Stimulated activated CD4-positive, alpha-beta T cell treated with anti-CD3 and anti-CD28 coated beads, Interleukin-15, amount 100 ng/mL, for 48 hours (primary cell): ENCODE results near the gene ASCC2.

Experiments
- DNase-seq, 2 donors: peaks; one replicate each; pipeline ENCODE4 v3.0.0-alpha.2; 2020; ENCODE audit warnings: low read depth in 2 of 2

Gene ASCC2

GRCh38 chr22:29817724-29818123 is 20.4 kb downstream of the ASCC2 start:
- no peak for DNase-seq

DNA sequence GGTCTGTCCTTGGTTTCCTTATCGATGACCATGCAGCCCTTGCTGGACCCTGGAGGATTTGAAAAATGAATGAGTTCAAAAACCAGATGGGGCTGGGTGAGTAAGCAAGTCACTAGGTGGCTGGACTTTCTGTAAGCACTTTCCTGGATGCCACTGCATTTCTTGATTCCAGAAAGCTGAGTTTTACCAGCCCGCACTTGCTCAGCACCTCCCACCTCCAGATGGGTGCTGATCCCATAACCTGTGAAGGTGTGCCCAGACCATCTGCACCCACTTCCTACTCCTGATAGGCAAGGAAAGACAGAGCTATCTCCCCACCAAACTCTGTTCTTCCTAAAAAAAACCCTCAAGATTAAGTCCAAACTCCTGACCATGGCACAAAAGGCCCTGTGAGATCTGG is 21.1 kb downstream of the ASCC2 start:
- no peak for DNase-seq

- no peak for DNase-seq
Observed at GRCh38 chr22:29816539-29816938, 21.5 kb downstream of the ASCC2 start.

DNA sequence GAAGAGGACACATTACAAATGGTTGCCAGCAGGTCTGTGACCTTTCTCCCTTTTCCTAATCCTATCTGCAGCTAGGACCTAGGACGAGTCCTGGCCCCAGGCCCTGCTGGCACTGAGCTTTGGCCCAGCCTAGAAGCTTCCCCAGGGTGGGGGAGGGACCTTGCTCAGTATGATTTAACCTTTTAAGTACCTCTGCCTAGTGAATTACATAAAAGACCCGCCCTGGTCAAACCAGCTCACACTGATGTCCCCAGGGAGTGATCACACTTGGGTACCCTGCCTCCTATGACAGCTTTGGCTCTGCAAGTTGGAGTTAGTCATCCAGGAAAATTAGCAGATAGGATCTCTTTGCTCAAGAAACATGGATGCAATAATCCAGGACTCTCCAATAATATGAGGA is 21.9 kb downstream of the ASCC2 start:
- DNase-seq, result no peak

DNA sequence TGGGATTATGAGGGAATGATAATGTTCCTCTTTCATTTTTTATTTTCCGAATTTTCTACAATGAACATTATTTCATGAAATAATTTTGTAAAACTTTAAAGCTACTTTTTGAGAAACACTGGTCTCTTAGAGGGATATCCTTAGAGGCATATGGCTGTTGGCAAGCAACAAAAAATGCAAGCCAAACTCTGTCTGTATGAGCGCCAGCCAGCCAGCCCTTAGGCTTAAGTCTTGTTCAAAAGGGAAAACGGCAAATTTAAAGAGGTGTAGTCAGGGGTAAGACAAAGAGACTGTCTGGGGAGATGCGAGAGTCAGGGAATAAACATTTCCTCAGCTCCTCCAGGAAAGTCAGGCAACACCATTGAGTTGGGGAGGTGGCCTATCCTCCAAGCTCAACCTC is 22.5 kb downstream of the ASCC2 start:
- DNase-seq, result no peak

GRCh38 chr22:29814003-29814402 is 24.1 kb downstream of the ASCC2 start:
- no peak for DNase-seq

GRCh38 chr22:29813563-29813962 is 24.5 kb downstream of the ASCC2 start:
- DNase-seq, result no peak

DNA sequence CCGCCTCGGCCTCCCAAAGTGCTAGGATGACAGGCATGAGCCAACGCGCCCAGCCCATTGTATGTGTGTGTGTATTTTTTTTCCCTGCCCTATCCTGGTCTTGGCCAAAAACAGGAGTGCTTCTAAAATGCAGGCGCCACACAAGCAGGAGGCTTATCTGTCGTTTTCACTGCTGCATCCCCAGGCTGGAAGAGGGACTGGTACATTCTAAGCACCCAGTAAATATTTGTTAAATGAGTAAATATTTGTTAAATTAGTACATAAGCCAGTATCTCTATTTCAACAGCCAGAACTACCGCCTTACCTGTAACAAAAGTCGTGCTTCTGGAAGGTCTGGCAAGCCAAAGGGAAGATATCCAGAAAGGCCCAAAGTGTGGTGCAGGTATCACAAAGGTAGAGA is 24.9 kb downstream of the ASCC2 start:
- no peak for DNase-seq

DNA sequence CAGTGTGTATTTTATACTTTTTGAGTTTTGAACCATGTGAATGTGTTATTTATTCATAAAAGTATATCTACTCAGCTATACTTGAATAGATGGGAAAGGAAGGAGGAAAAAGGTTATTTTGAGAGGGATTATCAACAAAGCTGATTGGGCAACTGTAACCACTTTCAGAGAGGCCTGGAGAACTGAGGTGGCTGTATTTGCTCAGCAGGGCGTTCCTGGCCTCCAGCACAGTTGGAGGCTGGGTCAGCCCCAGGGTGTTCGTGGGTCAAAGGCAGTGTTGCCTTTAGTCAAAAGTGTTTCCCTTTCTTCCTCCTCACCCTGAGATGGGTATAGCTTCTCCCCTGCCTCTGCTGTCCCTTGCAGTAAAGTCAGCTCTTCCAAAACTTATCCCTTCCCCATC is 26.7 kb downstream of the ASCC2 start:
- DNase-seq, result no peak

DNA sequence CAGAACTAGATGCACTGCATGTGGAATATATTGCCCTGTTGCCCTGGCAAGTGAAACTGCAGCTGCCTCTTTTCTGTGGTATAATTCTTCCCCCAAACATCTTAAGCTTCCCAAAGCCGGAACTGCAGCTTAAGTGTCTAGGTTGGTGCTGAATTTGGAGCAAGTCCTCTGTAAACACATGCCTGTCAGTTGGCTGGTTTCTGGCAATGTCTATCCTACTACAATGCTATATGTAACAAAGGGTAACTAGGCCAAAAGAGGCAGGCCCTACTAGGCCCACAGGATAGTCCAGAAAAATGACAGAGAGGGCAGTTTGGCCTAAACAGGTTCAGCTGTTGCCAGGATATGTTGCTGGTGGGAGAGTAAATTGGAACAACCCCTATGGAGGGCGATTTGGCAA is 27.9 kb downstream of the ASCC2 start:
- DNase-seq, result no peak

DNA sequence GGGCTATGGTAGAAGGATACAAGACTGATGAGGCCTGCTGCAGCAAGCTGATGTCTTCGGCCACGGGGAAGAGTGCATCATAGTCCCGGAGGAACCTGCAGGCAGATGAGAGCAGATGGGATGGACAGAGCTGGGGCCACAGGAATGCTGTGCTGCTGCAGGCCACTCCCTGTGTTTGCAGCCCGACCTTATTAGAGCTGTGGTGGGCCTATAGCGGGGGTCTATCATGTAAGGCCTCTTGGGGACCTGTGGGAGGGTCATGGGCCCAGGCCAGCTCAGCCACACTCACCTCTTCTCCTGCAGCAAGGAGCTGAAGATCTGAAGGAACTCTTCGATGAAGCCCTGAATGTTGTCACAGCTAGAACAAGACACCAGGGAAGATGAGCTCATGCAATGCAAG is 31.9 kb downstream of the ASCC2 start:
- DNase-seq, result no peak

DNA sequence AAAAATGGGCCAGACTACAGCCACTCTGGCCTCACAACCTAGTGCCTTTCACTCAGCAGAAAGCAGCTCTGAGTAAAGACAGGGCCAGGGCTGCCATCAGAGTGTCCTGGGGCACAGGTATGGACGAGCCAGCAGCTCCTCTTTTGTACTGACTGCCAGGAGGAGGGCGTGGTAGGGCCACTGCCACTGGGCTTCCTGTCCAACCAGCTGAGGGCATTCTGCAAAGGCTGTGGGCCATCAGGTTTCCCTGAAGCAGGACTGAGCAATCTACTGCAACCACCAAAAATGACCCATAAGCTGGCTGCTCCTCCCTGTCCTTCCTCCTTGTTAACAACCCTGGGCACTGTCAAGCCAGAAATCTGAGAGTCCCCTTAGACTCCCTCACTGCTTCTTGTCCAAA is 33.1 kb downstream of the ASCC2 start:
- no peak for DNase-seq

DNA sequence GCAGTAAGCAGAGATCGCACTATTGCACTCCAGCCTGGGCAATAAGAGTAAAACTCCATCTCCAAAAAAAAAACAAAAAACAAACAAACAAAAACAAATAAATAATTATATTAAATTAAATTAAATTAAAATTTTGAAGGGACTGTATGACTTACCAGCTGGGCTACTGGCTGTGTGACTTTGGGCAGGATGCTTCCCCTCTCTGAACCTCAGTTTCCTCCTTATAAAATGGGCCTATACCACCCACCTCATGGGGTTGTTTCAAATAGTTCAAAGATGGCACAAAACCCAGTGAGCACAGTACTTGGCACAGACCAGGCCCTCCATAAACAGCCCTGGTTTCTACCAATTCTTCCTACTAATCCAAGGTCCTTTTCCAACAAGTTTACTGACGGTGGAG is 34.9 kb downstream of the ASCC2 start:
- DNase-seq, result no peak

- no peak for DNase-seq
Observed at GRCh38 chr22:29801796-29802195, 36.3 kb downstream of the ASCC2 start.

DNA sequence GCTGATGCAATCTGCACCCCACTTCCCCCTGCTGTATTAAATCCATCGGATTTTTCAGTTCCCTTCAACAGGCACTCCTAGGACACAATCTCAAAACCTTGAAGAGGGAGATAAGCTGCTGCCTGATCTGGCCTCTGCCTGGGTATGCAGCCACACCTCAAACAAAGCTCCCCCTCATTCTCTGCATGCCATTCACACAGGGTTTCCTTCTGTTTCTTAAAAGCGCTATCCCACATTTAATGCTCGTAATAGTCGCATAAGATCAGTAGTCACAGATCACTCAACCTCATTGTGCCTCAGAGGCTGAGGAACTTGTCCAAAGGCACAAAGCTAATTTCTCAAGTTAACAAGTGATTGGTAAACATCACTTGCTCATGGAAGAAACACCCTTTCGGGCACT is 36.9 kb downstream of the ASCC2 start:
- no peak for DNase-seq

GRCh38 chr22:29799217-29799680 is 38.8 kb downstream of the ASCC2 start:
- no peak for DNase-seq

DNA sequence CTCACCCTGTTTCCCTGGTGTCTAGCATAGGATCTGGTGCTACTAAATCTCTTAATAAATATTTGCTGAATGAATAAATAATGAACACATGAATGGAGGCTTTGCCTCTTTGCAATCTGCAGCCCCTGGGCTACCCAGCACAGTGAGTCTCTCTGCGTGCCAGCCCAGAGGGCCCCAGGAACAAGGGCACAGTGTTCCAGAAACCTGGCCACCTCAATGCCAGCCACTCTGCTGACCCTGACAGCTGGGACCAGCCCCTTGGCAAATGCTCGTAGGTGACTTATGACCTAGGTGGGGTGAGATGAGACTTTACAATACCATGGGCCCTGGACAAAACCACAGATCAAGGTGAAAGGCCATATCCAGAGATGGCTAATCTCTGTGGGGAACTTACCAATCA is 39.3 kb downstream of the ASCC2 start:
- DNase-seq, result no peak

GRCh38 chr22:29798318-29798717 is 39.8 kb downstream of the ASCC2 start:
- no peak for DNase-seq

DNA sequence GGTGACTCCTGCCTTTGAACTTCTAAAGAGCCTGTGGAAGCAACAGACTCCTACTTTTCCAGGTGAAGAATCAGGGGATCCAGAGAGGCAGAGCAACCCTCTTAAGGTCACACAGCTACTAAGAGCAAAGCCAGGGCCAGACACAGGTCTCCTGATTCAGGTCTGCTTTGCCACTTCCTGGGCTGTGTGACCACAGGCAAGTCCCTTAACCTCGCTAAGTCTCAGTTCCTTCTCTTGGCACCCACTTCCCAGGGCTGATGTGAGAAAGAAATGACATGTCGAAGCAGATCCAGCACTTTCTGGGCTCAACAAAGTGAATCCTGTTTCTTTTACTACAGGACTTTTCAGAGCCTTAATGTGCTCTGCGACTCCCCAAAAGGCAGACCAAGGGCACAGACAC is 40.7 kb downstream of the ASCC2 start:
- no peak for DNase-seq

GRCh38 chr22:29795663-29796062 is 42.4 kb downstream of the ASCC2 start:
- no peak for DNase-seq

- DNase-seq, result no peak
Observed at GRCh38 chr22:29793396-29793795, 44.7 kb downstream of the ASCC2 start.

GRCh38 chr22:29790061-29790460 is 48.0 kb downstream of the ASCC2 start:
- no peak for DNase-seq

DNA sequence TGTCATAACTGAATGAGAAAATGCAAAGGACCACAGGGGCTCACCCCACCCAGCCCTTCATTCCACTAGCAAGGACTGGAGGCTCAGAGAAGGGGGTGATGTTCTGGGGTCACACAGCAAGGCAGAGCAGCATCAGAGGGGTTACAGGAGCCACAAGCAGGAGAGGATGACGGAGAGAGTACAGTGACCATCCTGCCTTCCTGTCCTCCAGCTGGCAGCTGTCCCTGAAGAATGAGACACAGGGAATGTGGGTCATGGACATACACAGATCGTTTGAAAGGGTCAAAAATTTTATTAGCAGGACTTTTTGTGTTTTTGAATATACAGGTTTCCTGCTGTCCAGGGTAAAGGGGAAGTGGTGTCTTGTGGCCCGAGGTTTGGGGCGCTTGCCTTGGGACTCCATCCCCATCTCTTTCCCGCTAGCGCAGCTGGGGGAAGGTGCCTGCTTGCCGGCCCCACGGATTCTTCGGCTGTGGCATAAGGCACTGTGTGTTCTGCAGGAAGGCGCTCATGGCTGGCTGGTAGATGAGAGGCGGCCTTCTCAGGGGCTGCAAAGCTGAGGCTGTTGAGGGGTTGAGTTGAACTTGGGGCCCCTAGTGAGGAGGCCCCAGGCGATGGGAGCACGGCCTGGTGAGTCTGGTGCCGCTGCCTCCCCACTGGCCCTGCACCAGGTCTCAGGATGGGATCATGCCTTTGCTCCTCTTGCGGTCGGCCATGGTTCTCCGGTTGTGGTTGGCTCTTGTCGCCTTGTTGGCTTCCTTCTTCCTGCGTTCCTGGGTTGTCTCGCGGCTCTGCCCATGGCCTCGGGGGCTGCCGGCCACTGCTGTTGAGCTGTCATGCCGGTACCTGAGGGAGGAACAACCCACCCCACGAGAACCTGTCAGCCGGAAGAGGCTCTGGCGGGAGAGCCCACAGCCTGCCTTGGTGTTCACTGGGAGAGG is 49.5 kb downstream of the ASCC2 start:
- DNase-seq, result no peak
